ENCODE data around the gene SLC9A2. TPM values are rescaled to one million over a fixed set of nuclear protein-coding genes. Genes with fewer than 3 reads are reported as not detected.
A peak's percentile ranks its signal among the peaks of the same experiment; 100 is the strongest.

The SLC9A2 gene
- total RNA-seq, 1 experiment from 2014 or later: 13.4 TPM

DNA sequence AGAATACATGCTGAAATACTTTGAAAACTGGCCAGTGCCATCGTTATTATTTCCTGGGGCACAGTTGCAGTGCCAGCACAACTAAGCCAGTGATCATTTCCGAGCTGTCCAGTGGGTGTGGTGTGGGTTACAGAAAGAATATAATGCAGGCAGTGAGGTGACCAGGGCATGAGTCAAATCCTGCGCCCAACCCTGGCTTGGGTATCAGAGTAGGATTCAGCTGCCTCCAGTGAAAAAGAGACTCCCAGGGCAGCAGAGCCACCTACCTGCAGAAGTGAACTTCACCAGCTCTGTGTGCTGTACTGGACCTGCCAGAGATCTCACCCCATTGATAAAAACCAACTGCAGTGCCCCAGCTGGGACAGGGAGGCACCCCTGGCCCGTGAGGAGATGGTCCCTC lies 18.0 kb downstream of the SLC9A2 start:
- H2AFZ ChIP-seq: no peak overlapping the region

DNA sequence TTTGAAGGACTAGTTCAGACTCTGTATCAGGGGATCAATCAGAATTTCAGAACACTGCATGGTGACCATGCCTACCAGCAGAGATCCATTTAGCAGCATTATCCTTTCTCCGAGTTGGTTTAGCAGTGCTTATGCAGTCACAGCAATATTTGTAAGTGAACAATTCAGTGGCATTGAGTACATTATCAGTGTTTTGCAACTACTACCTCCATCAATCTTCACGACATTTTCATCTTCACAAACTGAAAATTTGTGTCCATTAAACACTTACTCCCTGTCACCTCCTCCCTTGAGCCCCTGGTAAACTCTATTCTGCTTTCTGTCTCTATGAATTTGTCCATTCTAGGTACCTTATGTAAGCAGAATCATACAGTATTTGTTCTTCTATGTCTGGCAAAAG lies 20.1 kb downstream of the SLC9A2 start:
- Histone ChIP-seq H3K4me1 (replicated peaks; ENCODE audit: insufficient read depth) (no peaks in the 10 kb centered on the region), H3K4me3 (no peak overlapping the region), H3K79me2 (ENCODE audit: low read depth) (no peaks in the 10 kb centered on the region), H4K20me1 (ENCODE audit: insufficient read depth) (no peaks in the 10 kb centered on the region), H2AFZ (no peak overlapping the region), H3K36me3 (ENCODE audit: low read depth) (no peaks in the 10 kb centered on the region), H3K9me2 (ENCODE audit: insufficient read depth) (no peaks in the 10 kb centered on the region), H3K27me3 (ENCODE audit: insufficient read depth, low read depth) (no peaks in the 10 kb centered on the region), H3K9me3 (ENCODE audit: insufficient read depth, low read depth) (no peaks in the 10 kb centered on the region), H3K27ac (no peak overlapping the region), H3K4me2 (no peak overlapping the region), H3F3A (ENCODE audit: insufficient read depth, low read depth) (no peaks in the 10 kb centered on the region)
- TF ChIP-seq EZH2 (IDR thresholded peaks at IDR 0.05; ENCODE audit: low read depth): no peak
- TF ChIP-seq, protein P1, sequence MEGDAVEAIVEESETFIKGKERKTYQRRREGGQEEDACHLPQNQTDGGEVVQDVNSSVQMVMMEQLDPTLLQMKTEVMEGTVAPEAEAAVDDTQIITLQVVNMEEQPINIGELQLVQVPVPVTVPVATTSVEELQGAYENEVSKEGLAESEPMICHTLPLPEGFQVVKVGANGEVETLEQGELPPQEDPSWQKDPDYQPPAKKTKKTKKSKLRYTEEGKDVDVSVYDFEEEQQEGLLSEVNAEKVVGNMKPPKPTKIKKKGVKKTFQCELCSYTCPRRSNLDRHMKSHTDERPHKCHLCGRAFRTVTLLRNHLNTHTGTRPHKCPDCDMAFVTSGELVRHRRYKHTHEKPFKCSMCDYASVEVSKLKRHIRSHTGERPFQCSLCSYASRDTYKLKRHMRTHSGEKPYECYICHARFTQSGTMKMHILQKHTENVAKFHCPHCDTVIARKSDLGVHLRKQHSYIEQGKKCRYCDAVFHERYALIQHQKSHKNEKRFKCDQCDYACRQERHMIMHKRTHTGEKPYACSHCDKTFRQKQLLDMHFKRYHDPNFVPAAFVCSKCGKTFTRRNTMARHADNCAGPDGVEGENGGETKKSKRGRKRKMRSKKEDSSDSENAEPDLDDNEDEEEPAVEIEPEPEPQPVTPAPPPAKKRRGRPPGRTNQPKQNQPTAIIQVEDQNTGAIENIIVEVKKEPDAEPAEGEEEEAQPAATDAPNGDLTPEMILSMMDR (conservative IDR thresholded peaks at IDR 0.05): no peak
- ChIA-PET POLR2A (ENCODE audit: unreplicated experiment) (no interaction called here), CTCF (no interaction called here)
- intact Hi-C loops (cut with micrococcal nuclease; ENCODE audit: unreplicated experiment): no loop called here
- no peak for DNase-seq
- no TSS peak for BruUV-seq (replicated peaks)

More for the DNA sequence above, 18.0 kb downstream of the SLC9A2 start:
- H3K9me3 ChIP-seq (ENCODE audit: insufficient read depth, low read depth): no peaks in the 10 kb centered on the region
- H3K36me3 ChIP-seq (ENCODE audit: low read depth): no peaks in the 10 kb centered on the region
- no TSS peak for BruUV-seq (replicated peaks)
- H3K27me3 ChIP-seq (ENCODE audit: insufficient read depth, low read depth): no peaks in the 10 kb centered on the region
- H3K4me3 ChIP-seq: no peak overlapping the region
- no peak overlapping the region for H3K4me2 ChIP-seq
- POLR2A ChIA-PET (ENCODE audit: unreplicated experiment): no interaction called here
- no peaks in the 10 kb centered on the region for H3K79me2 ChIP-seq (ENCODE audit: low read depth)
- DNase-seq: no peak
- intact Hi-C loops (cut with micrococcal nuclease; ENCODE audit: unreplicated experiment): no loop called here
- H3K27ac ChIP-seq: no peak overlapping the region
- no peaks in the 10 kb centered on the region for H3F3A ChIP-seq (ENCODE audit: insufficient read depth, low read depth)
- no peaks in the 10 kb centered on the region for H3K9me2 ChIP-seq (ENCODE audit: insufficient read depth)
- H4K20me1 ChIP-seq (ENCODE audit: insufficient read depth): no peaks in the 10 kb centered on the region
- no peak for TF ChIP-seq EZH2 (IDR thresholded peaks at IDR 0.05; ENCODE audit: low read depth)
- H3K4me1 ChIP-seq (replicated peaks; ENCODE audit: insufficient read depth): no peaks in the 10 kb centered on the region
- CTCF ChIA-PET: no interaction called here

DNA sequence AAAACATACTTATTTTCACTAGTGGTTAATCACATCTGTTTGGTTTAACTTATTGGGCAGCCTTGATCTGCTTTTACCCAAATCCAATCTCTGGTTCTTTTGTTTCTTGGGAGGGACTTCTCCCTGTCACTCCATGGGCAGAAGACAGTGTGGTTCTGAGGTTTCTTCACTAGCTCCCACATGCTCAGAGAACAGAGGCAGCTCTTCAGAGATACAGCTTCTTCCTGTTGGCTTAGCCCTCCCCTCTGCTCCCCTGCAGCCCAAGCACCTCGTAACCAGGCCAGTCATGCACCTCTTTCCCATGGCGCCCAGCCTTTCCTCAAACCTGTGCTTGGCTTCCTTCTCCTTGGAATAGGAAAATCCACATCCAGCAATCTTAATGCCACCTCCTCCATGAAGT lies 32.8 kb downstream of the SLC9A2 start:
- DNase-seq: no peak
- intact Hi-C loops (cut with micrococcal nuclease; ENCODE audit: unreplicated experiment): no loop called here
- no peaks in the 10 kb centered on the region for H3K9me2 ChIP-seq (ENCODE audit: insufficient read depth)
- no peak overlapping the region for H3K4me2 ChIP-seq
- no peaks in the 10 kb centered on the region for H3K36me3 ChIP-seq (ENCODE audit: low read depth)
- no peaks in the 10 kb centered on the region for H3K79me2 ChIP-seq (ENCODE audit: low read depth)
- no peaks in the 10 kb centered on the region for H4K20me1 ChIP-seq (ENCODE audit: insufficient read depth)
- ChIA-PET CTCF (no interaction called here), POLR2A (ENCODE audit: unreplicated experiment) (no interaction called here)
- no peaks in the 10 kb centered on the region for H3K27me3 ChIP-seq (ENCODE audit: insufficient read depth, low read depth)
- no peak overlapping the region for H3K4me3 ChIP-seq
- H3F3A ChIP-seq (ENCODE audit: insufficient read depth, low read depth): no peaks in the 10 kb centered on the region
- H3K4me1 ChIP-seq (replicated peaks; ENCODE audit: insufficient read depth): no peaks in the 10 kb centered on the region
- H3K9me3 ChIP-seq (ENCODE audit: insufficient read depth, low read depth): no peaks in the 10 kb centered on the region
- TF ChIP-seq, protein P1 (conservative IDR thresholded peaks at IDR 0.05): no peak
- no peak for TF ChIP-seq EZH2 (IDR thresholded peaks at IDR 0.05; ENCODE audit: low read depth)
- no peak overlapping the region for H2AFZ ChIP-seq
- no peak overlapping the region for H3K27ac ChIP-seq
- BruUV-seq (replicated peaks): no TSS peak

DNA sequence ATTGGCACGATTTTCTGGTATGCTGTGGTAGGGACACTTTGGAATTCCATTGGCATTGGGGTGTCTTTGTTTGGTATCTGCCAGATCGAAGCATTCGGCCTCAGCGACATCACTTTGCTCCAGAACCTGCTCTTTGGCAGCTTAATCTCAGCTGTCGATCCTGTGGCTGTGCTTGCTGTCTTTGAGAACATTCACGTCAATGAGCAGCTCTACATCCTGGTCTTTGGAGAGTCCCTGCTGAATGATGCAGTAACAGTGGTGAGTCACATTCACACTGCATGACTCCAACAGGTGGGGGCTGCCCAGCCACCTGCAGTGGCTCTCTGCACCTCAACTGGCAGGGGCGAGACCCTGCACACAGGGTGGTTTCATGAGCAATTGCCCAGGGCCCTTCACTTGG lies 38.4 kb downstream of the SLC9A2 start:
- Histone ChIP-seq H3K4me3 (no peak overlapping the region), H3K4me1 (replicated peaks; ENCODE audit: insufficient read depth) (no peaks in the 10 kb centered on the region), H3F3A (ENCODE audit: insufficient read depth, low read depth) (no peaks in the 10 kb centered on the region), H3K36me3 (ENCODE audit: low read depth) (no peaks in the 10 kb centered on the region), H3K27ac (no peak overlapping the region), H3K9me2 (ENCODE audit: insufficient read depth) (no peaks in the 10 kb centered on the region), H3K4me2 (no peak overlapping the region), H3K27me3 (ENCODE audit: insufficient read depth, low read depth) (no peaks in the 10 kb centered on the region), H4K20me1 (ENCODE audit: insufficient read depth) (no peaks in the 10 kb centered on the region), H3K79me2 (ENCODE audit: low read depth) (no peaks in the 10 kb centered on the region), H2AFZ (no peak overlapping the region), H3K9me3 (ENCODE audit: insufficient read depth, low read depth) (no peaks in the 10 kb centered on the region)
- BruUV-seq (replicated peaks): no TSS peak
- POLR2A ChIA-PET (ENCODE audit: unreplicated experiment): interaction anchor here (0.6 kb wide), 1 partner anchor 38 kb away, joined by 4 read pairs; no protein-coding TSS in a partner anchor
- intact Hi-C loops (cut with micrococcal nuclease; ENCODE audit: unreplicated experiment): no loop called here
- CTCF ChIA-PET: no interaction called here
- peak in 1 of 2 experiments; percentile 35 for DNase-seq
- TF ChIP-seq EZH2 (IDR thresholded peaks at IDR 0.05; ENCODE audit: low read depth): no peak
- TF ChIP-seq, protein P1 (conservative IDR thresholded peaks at IDR 0.05): no peak

Measured in PC-9 (cell line).